GM19025 (cell line): ENCODE measurements around the gene MRPS24.
"Not testable (repeated sequence)": the region's sequence is repeated elsewhere in the genome, so short reads cannot be mapped to it uniquely, and the experiment has no call there.

Source experiments
- ATAC-seq: cut with Tn5 transposase; IDR thresholded peaks from one replicate; pipeline ENCODE4 v1.9.1; 2021; ENCODE audit warnings: mild to moderate bottlenecking, low read depth, moderate library complexity; ENCODE audit not compliant: unreplicated experiment

The MRPS24 gene

DNA sequence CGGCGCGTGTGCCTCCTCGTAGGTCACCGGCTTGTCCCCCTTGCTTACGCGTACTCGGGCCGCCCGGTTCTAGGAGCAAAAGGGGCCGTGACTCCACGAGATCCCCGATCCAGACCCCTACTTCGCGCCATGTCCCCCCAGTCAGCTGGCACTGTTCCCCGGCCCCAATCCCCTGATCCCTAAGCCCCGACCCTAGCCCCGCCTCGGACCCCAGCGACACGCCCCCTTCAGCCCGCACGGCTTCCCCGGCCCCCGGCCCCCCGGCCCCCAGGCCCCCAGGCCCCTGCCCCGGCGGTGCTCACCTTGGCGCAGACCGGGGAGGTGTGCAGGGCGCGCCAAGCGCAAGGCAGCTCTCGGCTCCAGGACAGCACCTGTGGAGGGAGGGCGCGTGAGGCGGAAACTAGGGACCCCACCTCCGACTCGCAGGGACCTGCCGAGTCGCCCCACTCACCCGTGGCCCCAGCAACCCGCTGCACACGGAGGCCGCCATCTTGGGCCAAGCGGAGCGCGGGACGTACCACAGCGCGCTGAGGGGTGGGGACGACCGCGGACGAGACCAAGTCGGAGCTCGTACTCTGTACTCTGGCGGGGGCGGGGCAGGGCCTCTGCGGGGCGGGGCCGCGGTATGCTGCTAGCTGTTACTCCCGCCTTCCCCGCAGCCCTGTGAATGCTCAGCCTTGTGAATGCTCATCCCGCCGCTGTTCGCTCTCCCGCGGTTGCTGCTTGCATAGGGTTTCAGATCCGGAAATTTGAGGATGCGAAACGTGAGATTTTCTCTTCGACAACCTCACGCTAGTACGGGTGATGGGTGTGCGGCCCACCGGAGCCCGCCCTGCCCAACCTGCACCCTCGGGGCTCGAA, at the start of gene MRPS24:
Gene MRPS24, minus strand, starts transcription at position 512 of the 861 bp plus-strand sequence. Its CDS starts 22 bp downstream, at position 490.
- ATAC-seq, result peak; percentile 93

DNA sequence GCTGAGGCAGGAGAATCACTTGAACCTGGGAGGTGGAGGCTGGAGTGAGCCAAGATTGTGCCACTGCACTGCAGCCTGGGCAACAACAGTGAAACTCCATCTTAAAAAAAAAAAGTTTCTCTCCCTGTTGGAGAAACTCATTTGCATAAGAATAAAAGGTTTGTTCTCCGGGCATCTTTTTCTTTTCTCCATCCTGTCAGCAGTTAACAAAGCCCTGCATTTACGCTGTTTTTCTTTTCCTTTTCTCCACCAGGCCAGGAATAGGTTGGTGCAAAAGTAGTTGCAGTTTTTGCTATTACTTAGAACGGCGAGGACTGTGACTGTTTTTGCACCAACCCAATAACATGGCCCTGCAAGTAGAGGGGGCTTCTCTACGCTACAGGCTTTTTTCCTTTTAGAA, 46.6 kb upstream of the MRPS24 start:
- no peak for ATAC-seq

DNA sequence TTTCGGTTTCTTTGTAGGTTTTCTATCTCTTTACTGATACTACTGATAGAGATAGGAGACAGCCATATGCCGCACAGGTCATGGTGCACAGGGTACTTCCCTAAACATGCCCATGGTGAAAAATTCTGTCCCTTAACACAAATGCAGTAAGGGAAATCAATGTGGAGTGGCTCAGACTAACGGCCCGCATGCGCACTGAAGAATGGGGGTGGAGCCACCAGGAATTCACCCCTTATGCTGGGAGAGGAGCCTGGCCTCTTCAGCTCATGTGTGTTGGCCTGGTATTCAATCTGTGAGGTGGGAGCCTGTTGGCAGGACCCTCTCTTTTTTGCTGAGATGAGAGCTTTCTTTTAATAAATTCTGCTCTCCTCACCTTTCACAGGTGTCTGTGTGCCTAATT, 45.5 kb upstream of the MRPS24 start:
- no peak for ATAC-seq

GRCh38 chr7:43906331-43907010, 37.2 kb upstream of the MRPS24 start, which contains the start of gene URGCP:
TSS of gene URGCP (minus strand) at chr7:43906596. CDS start at chr7:43906575, 21 bp downstream.
- peak; percentile 78 for ATAC-seq

DNA sequence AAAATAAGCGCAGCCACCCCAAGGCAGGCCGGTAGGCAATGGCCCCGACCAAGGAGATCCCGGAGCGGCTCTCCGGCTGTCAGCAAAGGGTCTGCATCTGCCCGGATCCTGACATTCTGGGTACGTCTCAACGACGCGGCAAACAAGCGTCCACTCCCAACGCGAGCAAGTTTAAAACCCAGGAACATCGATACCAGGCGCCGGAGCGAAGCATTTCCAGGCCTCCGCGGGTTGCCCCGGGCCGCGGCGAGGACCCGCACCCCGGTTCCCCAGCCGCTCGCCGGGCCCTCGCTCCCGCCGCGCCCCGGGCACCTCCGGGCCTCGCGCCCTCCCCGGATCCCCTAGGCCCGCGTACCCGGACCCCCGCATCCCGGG, 36.6 kb upstream of the MRPS24 start:
- peak; percentile 32 for ATAC-seq

DNA sequence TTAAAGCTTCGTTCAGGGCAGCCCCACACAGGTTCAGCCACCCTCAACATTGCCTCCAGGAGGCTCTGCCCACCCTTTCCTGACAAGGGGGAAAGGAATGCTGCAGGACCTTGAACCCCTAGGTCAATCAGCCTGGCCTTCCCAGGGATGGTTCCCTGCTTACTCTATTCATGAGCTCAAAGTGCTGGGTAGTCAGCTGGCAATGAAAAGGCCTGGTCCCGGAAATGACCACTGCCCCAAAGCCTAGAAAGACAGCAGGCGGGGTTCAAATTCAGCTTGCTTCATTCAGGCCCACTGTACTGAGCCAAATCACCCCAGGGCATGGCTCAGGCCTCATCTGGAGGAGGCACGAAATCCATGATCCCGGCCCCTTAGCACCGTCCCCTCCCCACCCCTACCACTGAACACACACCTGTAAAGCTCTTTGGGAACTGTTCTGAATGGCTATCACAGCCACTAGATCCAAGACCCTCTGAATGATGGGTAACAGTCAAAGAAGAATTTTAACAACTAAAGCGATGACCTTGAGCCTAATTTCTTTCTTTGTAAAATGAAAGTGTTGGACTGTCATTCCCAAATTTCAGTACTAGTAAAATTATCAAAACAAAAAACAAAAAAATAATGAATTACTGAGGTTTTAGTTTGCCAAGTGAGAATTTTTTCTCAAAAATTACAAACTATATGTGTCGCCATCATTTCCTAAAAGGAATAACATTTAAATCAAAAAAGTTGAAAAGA, 36.1 kb upstream of the MRPS24 start:
- ATAC-seq, result no peak

DNA sequence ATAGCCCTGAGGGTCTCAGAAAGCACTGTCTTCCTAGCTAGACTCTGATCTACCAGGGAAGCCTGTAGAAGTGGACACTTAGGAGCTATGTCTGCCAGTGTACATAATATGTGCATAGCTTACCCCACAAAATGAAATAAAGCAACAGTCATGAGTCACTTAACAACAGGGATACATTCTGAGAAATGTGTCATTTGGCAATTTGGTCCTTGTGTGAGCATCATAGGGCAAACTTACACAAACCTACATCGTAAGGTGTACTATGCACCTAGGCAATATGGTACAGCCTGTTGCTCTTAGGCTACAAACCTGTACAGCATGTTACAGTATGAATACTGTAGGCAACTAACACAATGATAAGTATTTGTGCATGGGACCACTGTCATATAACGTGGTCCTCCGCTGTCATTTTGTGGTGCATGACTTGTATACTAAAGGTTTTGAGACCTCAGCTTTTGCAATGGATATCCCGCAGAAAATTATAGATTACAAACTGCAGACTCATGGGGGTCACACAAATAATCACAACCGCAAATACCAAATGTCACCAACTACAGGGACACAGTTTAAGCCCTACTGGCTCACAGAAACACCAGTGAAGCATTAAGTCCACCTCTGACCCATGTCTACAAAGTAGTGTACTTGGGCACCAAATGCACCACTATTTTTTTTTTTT, 35.4 kb upstream of the MRPS24 start:
- no peak for ATAC-seq

DNA sequence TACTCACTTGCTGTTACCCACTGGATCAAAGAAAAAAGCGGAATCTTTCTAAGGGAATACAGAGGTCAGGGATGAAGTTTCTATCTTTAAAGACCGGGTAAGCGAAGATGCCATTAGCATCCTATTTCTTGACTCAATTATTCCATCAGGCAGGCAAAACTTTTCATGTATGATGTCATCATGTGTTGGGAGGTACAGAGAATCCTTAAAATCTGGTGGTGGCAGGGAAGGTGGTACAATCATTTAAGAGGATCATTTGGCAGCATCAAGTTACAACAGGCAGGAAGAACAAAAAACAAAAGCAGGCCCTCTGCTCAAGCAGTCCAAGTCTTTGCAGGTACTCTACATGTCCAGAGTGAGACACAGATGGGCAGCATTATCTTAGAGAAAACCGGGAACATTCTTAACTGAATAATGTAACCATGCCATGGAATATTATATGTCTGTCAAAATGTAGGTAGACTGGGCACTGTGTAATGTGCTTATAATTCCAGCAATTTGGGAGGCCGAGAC, 33.3 kb upstream of the MRPS24 start:
- no peak for ATAC-seq

DNA sequence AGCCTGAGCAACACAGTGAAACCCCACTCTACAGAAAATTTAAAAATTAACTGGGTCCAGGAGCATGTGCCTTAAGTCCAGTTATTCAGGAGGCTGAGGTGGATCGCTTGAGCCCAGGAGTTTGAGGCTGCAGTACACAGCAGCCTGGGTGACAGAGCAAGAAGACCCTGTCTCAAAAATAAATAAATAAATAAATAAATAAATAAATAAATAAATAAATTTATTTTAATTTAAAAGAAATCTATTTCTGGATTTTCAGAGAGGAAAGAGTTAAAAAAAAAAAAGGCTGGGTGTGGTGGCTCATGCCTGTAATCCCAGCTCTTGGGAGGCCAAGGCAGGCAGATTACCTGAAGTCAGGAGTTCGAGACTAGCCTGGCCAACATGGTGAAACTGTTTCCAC, 29.3 kb upstream of the MRPS24 start:
- ATAC-seq, result not testable (repeated sequence)

DNA sequence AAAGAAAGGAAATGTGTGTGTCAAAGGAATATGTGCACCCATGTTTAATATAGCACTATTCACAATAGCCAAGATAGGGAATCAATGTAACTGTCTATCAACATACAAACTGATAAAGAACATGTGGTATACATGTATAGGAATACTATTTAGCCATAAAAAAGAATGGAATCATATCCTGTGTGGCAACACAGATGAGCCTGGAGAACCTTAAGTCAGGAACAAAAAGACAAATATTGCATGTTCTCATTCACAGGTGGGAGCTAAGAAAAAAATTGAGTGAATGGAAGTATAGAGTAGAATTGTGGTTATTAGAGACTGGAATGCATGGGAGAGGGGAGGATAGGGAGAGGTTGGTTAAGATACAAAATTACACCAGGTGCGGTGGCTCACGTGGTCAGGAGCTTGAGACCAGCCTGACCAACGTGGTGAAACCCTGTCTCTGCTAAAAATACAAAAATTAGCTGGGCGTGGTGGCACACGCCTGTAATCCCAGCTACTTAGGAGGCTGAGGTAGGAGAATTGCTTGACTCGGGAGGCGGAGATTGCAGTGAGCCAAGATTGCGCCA, 26.6 kb upstream of the MRPS24 start:
- ATAC-seq, result no peak

- ATAC-seq, result no peak
Observed at GRCh38 chr7:43891069-43891955, 22.0 kb upstream of the MRPS24 start.

DNA sequence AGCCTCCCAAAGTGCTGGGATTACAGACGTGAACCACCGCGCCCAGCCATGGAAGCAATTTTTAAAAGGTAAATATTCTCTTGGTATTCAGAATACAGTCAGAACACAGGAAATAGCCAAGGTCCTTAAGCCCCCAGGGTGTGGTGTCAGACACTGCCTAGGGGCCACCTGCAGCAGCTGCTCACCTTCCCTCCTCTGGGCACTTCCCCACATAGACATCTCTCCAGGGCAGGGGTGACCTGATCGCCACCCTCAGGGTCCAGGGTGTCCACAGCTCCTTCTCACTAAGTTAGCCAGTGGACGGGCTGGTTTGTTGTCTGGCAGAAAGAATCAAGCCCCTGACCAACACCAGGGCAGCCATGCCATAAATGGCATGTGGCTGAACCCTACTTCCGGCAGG, 21.2 kb upstream of the MRPS24 start:
- no peak for ATAC-seq

DNA sequence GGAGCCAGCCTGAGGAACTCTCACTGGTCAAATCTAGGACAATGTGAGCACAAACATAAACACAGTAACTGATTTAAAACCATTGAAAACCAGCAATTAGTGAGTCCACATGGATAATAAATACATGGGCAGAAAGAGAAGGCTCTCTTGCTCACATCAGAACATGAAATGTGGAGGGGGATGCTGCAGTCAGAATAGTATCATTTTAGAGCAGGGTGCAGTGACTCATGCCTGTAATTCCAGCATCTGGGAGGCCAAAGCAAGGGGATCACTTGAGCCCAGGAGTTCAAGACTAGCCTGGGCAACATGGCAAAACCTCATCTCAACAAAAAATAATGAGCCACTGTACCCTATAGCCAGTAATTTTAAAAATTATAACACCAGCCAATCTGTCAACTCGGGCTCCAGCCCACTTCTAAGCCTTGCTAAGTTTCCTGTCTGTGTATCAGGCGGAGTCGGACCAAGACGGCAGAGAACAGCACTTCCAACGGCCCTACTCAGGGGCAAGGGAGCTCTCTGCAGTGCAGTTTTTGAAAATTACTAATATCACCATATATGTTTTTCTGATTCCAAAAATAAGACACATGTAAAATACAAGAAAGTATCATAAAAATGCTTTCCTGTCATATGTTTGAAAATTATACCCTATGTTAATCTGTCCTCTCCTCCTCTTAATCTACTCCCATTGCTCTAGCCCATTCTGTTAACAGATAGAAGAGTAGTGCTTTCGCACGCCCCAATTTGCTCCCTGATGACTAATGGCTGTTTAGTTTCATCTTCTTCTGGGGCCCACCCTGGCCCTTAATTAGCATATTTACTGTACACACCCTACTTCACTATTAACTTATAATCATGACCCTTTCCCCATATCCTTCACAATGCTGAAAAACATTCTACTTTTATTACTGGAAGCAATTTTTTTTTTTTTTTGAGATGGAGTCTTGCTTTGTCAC, 20.0 kb upstream of the MRPS24 start:
- no peak for ATAC-seq

- ATAC-seq, result no peak
Observed at GRCh38 chr7:43884617-43885016, 15.3 kb upstream of the MRPS24 start.

GRCh38 chr7:43884209-43884608, 14.9 kb upstream of the MRPS24 start:
- no peak for ATAC-seq

GRCh38 chr7:43880596-43880995, 11.3 kb upstream of the MRPS24 start:
- ATAC-seq, result no peak

DNA sequence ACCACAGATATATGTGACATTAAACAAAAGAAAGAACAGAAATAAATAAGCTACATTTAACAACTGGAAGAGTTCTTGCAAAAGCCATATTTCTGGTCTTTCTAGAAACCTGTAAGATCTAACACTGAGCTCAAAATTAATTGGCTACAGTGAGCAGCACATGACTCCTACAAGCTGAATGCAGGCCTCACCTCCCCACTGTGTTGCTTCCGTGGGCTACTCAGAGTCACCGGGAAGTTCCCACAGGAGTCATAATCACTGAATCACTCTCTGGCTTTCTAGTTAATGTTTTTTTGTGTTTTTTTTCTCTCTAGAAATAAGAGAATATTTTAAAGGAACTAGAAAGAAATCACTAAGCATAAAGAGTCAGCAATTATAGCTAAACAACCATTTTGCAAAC, 10.2 kb upstream of the MRPS24 start:
- no peak for ATAC-seq

DNA sequence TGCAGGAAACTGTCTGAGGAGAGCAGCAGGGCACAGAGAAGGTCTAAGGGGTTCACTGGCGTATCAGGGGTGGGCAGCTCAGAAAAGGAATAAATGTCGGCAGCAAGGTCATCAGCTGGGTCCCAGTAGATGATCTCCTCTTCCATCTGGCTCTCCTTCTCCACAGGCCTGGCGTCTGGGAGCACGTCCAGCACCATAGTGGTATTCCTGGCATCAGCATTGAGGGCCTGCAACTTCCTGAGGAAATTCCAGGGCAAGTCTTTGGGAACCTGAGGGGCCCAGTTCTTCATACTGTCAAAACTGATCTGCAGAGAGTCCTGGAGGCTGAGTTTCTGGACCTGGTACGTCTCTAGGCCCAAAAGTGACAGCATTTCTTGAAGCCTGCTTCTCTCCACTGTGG, 9.6 kb upstream of the MRPS24 start:
- no peak for ATAC-seq
